GM23338 (cell line): ENCODE measurements around the gene TMEM191C. TPM values are rescaled to one million over a fixed set of nuclear protein-coding genes. Genes with fewer than 3 reads are reported as not detected.

Source experiments
- polyA plus RNA-seq: library from polyadenylated mRNA; unstranded; fragments of >200 nt; fragmentation: Nextera tagmentation; extraction: Ambion mirVana; gene quantifications from 2 replicates; pipeline ENCODE4 v1.2.1, GENCODE V29; 2016
- total RNA-seq: library from RNA; depleted of rRNA; stranded (reverse); fragments of >200 nt; shearing (Covaris generic); gene quantifications from 2 replicates; pipeline ENCODE4 v1.2.3, GENCODE V29; 2014; rRNA removed

TMEM191C gene
- total and polyA plus RNA-seq, 2 experiments from 2014 or later: 2.8 to 6.1 TPM

Other genes starting within 250 kb of the TMEM191C start
- gene RIMBP3B, start 83.6 kb upstream of the TMEM191C start, total RNA-seq: 0.04 and 0.10 TPM in 2 replicates
- 0.09 and 0.21 TPM in 2 replicates for gene RIMBP3B, start 83.6 kb upstream of the TMEM191C start, polyA plus RNA-seq
- gene HIC2, start 50.0 kb upstream of the TMEM191C start, total RNA-seq: 28.0 and 34.0 TPM in 2 replicates
- 7.7 and 8.0 TPM in 2 replicates for gene HIC2, start 50.0 kb upstream of the TMEM191C start, polyA plus RNA-seq
- gene RIMBP3C, start 84.1 kb downstream of the TMEM191C start, total RNA-seq: 1.1 and 1.6 TPM in 2 replicates
- 0.03 TPM in 1 of 2 replicates, not detected in the other for gene RIMBP3C, start 84.1 kb downstream of the TMEM191C start, polyA plus RNA-seq
- 70.1 and 86.3 TPM in 2 replicates for gene UBE2L3, start 100.3 kb downstream of the TMEM191C start, total RNA-seq
- gene UBE2L3, start 100.3 kb downstream of the TMEM191C start, polyA plus RNA-seq: 123 and 136 TPM in 2 replicates
- 58.8 and 83.7 TPM in 2 replicates for gene YDJC, start 162.6 kb downstream of the TMEM191C start, total RNA-seq
- 53.3 and 58.4 TPM in 2 replicates for gene YDJC, start 162.6 kb downstream of the TMEM191C start, polyA plus RNA-seq
- 0.14 TPM in 1 of 2 replicates, not detected in the other for gene CCDC116, start 165.4 kb downstream of the TMEM191C start, total RNA-seq
- 0.35 TPM in 1 of 2 replicates, not detected in the other for gene CCDC116, start 165.4 kb downstream of the TMEM191C start, polyA plus RNA-seq
- 60.3 and 62.3 TPM in 2 replicates for gene SDF2L1, start 174.9 kb downstream of the TMEM191C start, total RNA-seq
- 72.7 and 74.8 TPM in 2 replicates for gene SDF2L1, start 174.9 kb downstream of the TMEM191C start, polyA plus RNA-seq
- 30.7 and 34.1 TPM in 2 replicates for gene PPIL2, start 198.6 kb downstream of the TMEM191C start, total RNA-seq
- gene PPIL2, start 198.6 kb downstream of the TMEM191C start, polyA plus RNA-seq: 21.6 and 23.0 TPM in 2 replicates